Neural cell (in vitro differentiated cells): ENCODE data around the gene ZNF189. TPM values are rescaled to one million over a fixed set of nuclear protein-coding genes. Genes with fewer than 3 reads are reported as not detected.

Source experiments
- H2AFZ ChIP-seq: fragments of 200-600, 300-800 bp; sonication (generic), shearing (Covaris generic); 2 replicates; pipeline ENCODE4 v1.6.0; 2014; ENCODE audit warnings: low read depth, mild to moderate bottlenecking, antibody characterized with exemption, low read length, moderate library complexity
- H3F3A ChIP-seq: fragments of 200-600 bp; shearing (Covaris generic); 2 replicates; pipeline ENCODE4 v1.6.1; 2016; ENCODE audit warnings: mild to moderate bottlenecking, moderate library complexity, mixed read lengths, antibody characterized with exemption, low read length; ENCODE audit not compliant: insufficient read depth, poor library complexity, severe bottlenecking
- H3K27ac ChIP-seq: fragments of 200-600, 300-800 bp; sonication (generic), shearing (Covaris generic); 2 replicates; pipeline ENCODE4 v1.5.1; 2014; ENCODE audit warnings: mild to moderate bottlenecking, low read length, moderate library complexity
- H3K27me3 ChIP-seq: fragments of 300-800, 200-600 bp; sonication (generic), shearing (Covaris generic); 2 replicates; pipeline ENCODE4 v1.6.0; 2014; ENCODE audit warnings: mild to moderate bottlenecking, low read depth, low read length, moderate library complexity; ENCODE audit not compliant: insufficient read depth
- H3K36me3 ChIP-seq: fragments of 300-800, 200-600 bp; sonication (generic), shearing (Covaris generic); 2 replicates; pipeline ENCODE4 v1.5.1; 2014; ENCODE audit warnings: mild to moderate bottlenecking, antibody characterized with exemption, low read length, moderate library complexity; ENCODE audit not compliant: insufficient read depth
- H3K4me2 ChIP-seq: fragments of 300-800, 200-600 bp; sonication (generic), shearing (Covaris generic); 2 replicates; pipeline ENCODE4 v1.6.0; 2014; ENCODE audit warnings: mild to moderate bottlenecking, low read length
- H3K4me3 ChIP-seq: fragments of 300-800, 200-600 bp; sonication (generic), shearing (Covaris generic); 2 replicates; pipeline ENCODE4 v1.5.1; 2014; ENCODE audit warnings: mild to moderate bottlenecking, low read length, moderate library complexity
- H3K79me2 ChIP-seq: fragments of 200-600 bp; shearing (Covaris generic); replicated peaks from 2 replicates; pipeline ENCODE4 v1.6.0; 2014; ENCODE audit warnings: mild to moderate bottlenecking, low read length, moderate library complexity; ENCODE audit not compliant: insufficient read depth
- H3K9ac ChIP-seq: fragments of 300-800, 200-600 bp; sonication (generic), shearing (Covaris generic); 2 replicates; pipeline ENCODE4 v1.6.1; 2016; ENCODE audit warnings: mild to moderate bottlenecking, low read length, mixed read lengths
- H3K9me2 ChIP-seq: fragments of 200-600 bp; shearing (Covaris generic); 2 replicates; pipeline ENCODE4 v1.6.1; 2016; ENCODE audit warnings: mild to moderate bottlenecking, low read length, mixed read lengths; ENCODE audit not compliant: insufficient read depth
- H3K9me3 ChIP-seq: fragments of 200-600, 300-800 bp; sonication (generic), shearing (Covaris generic); 2 replicates; pipeline ENCODE4 v1.6.1; 2016; ENCODE audit warnings: mild to moderate bottlenecking, mixed run types, low read length, moderate library complexity, mixed read lengths
- H4K20me1 ChIP-seq: fragments of 200-600 bp; shearing (Covaris generic); 2 replicates; pipeline ENCODE4 v1.6.1; 2016; ENCODE audit warnings: mild to moderate bottlenecking, mixed run types; ENCODE audit not compliant: insufficient read depth
- CTCF ChIP-seq: fragments of 450-650 bp; IDR thresholded peaks from 2 replicates; pipeline ENCODE4 v1.5.1; 2014; ENCODE audit warnings: antibody characterized with exemption, mild to moderate bottlenecking, moderate library complexity; ENCODE audit not compliant: poor library complexity, severe bottlenecking
- EP300 ChIP-seq: fragments of 450-650 bp; conservative IDR thresholded peaks from 2 replicates; pipeline ENCODE4 v1.6.1; 2014; ENCODE audit warnings: antibody characterized with exemption, mild to moderate bottlenecking, moderate library complexity; ENCODE audit not compliant: poor library complexity, severe bottlenecking
- EZH2 ChIP-seq: fragments of 200-600, 300-800 bp; shearing (Covaris generic), sonication (generic); IDR thresholded peaks from 2 replicates; pipeline ENCODE4 v1.6.1; 2014; ENCODE audit warnings: antibody characterized with exemption, low read length, borderline replicate concordance, mild to moderate bottlenecking; ENCODE audit not compliant: insufficient read depth, poor library complexity, severe bottlenecking
- MXI1 ChIP-seq: fragments of 450-650 bp; conservative IDR thresholded peaks from 2 replicates; pipeline ENCODE4 v1.6.1; 2014; ENCODE audit warnings: antibody characterized with exemption, mild to moderate bottlenecking; ENCODE audit not compliant: poor library complexity, severe bottlenecking
- POLR2AphosphoS5 ChIP-seq: IDR thresholded peaks from 2 replicates; pipeline ENCODE4 v1.6.1; 2012
- RAD21 ChIP-seq: fragments of 450-650 bp; conservative IDR thresholded peaks from 2 replicates; pipeline ENCODE4 v1.6.1; 2014; ENCODE audit warnings: antibody characterized with exemption, mild to moderate bottlenecking, moderate library complexity
- SMC3 ChIP-seq: fragments of 450-650 bp; conservative IDR thresholded peaks from 2 replicates; pipeline ENCODE4 v1.6.1; 2014; ENCODE audit warnings: antibody characterized with exemption, mild to moderate bottlenecking, moderate library complexity; ENCODE audit not compliant: poor library complexity
- TAF1 ChIP-seq: IDR thresholded peaks from 2 replicates; pipeline ENCODE4 v1.6.1; 2012; ENCODE audit warnings: low read depth
- polyA plus RNA-seq: library from polyadenylated mRNA; depleted of rRNA; stranded (reverse); fragments of >200 nt; gene quantifications from 2 replicates; pipeline ENCODE4 v1.2.3, GENCODE V29; 2014
- TF ChIP-seq, protein P1 (sequence below): IDR thresholded peaks from 2 replicates; pipeline ENCODE4 v1.6.1; 2012; ENCODE audit warnings: borderline replicate concordance

The ZNF189 gene
- polyA plus RNA-seq, 1 donor from 2014 or later = 28.0 TPM

DNA sequence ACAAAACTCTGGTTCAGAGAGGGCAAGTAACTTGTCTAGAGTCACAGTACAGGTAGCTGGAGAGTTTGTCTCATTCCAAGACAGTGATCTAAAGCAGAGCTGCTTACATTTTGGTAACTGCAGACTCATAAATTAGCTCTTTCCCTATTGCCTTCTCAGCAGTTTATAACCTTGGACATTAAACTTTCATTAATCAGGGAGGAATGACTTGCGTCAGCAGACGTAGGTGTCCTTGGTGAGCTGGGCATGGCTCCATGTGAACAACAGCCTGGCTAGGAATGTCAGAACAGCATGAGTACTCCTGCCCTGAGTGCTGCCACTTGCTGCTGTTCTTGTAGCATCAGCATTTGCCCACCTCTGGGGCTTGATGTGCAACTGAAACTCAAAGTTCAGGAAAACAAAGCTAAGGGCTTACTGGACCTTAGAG, 39.2 kb downstream of the ZNF189 start:
- no peaks in the 10 kb centered on the region for H3K9me3 ChIP-seq
- no peak overlapping the region for H3K4me3 ChIP-seq
- TF ChIP-seq EP300 = no peak
- no peak for TF ChIP-seq RAD21
- TF ChIP-seq, protein P1, sequence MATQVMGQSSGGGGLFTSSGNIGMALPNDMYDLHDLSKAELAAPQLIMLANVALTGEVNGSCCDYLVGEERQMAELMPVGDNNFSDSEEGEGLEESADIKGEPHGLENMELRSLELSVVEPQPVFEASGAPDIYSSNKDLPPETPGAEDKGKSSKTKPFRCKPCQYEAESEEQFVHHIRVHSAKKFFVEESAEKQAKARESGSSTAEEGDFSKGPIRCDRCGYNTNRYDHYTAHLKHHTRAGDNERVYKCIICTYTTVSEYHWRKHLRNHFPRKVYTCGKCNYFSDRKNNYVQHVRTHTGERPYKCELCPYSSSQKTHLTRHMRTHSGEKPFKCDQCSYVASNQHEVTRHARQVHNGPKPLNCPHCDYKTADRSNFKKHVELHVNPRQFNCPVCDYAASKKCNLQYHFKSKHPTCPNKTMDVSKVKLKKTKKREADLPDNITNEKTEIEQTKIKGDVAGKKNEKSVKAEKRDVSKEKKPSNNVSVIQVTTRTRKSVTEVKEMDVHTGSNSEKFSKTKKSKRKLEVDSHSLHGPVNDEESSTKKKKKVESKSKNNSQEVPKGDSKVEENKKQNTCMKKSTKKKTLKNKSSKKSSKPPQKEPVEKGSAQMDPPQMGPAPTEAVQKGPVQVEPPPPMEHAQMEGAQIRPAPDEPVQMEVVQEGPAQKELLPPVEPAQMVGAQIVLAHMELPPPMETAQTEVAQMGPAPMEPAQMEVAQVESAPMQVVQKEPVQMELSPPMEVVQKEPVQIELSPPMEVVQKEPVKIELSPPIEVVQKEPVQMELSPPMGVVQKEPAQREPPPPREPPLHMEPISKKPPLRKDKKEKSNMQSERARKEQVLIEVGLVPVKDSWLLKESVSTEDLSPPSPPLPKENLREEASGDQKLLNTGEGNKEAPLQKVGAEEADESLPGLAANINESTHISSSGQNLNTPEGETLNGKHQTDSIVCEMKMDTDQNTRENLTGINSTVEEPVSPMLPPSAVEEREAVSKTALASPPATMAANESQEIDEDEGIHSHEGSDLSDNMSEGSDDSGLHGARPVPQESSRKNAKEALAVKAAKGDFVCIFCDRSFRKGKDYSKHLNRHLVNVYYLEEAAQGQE = no peak
- no peak for TF ChIP-seq CTCF
- no peak for TF ChIP-seq EZH2
- TF ChIP-seq POLR2AphosphoS5 = no peak
- no peak for TF ChIP-seq TAF1
- no peak for TF ChIP-seq SMC3
- H3K27me3 ChIP-seq = no peaks in the 10 kb centered on the region
- H4K20me1 ChIP-seq = no peaks in the 10 kb centered on the region
- H3K9ac ChIP-seq = no peak overlapping the region
- H3F3A ChIP-seq = no peaks in the 10 kb centered on the region
- H3K9me2 ChIP-seq = no peaks in the 10 kb centered on the region
- no peaks in the 10 kb centered on the region for H3K79me2 ChIP-seq
- H3K27ac ChIP-seq = no peak overlapping the region
- no peaks in the 10 kb centered on the region for H3K36me3 ChIP-seq
- no peak overlapping the region for H3K4me2 ChIP-seq
- H2AFZ ChIP-seq = no peak overlapping the region

DNA sequence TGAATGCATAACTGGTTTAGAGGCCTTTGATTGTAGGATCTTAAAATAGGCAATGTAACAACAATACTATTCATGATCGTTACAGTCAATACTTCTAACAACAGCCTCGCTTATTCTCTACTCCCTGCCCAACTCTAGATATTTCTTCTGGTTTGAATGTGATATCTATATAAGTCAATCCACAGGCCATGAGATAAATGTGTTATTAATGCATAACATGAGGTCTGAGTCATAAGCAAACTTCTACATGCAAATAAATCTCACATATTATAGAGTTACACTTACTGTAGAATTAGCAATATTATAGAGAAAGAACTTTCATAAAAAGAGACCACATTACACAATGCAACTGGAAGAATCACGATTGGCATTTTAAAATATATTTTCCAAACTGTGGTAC, 39.9 kb downstream of the ZNF189 start:
- H3K27ac ChIP-seq = no peak overlapping the region
- H3K9ac ChIP-seq = no peak overlapping the region
- H3K9me3 ChIP-seq = no peaks in the 10 kb centered on the region
- no peaks in the 10 kb centered on the region for H4K20me1 ChIP-seq
- H3K36me3 ChIP-seq = no peaks in the 10 kb centered on the region
- no peaks in the 10 kb centered on the region for H3K9me2 ChIP-seq
- H3F3A ChIP-seq = no peaks in the 10 kb centered on the region
- no peak overlapping the region for H3K4me2 ChIP-seq
- H3K4me3 ChIP-seq = no peak overlapping the region
- H3K79me2 ChIP-seq = no peaks in the 10 kb centered on the region
- TF ChIP-seq EZH2 = no peak
- TF ChIP-seq POLR2AphosphoS5 = no peak
- no peak for TF ChIP-seq MXI1
- TF ChIP-seq TAF1 = no peak
- TF ChIP-seq SMC3 = no peak
- TF ChIP-seq CTCF = no peak
- TF ChIP-seq, protein P1 = no peak
- H2AFZ ChIP-seq = no peak overlapping the region
- H3K27me3 ChIP-seq = no peaks in the 10 kb centered on the region
